ENCODE data around the gene FAP. TPM values are rescaled to one million over a fixed set of nuclear protein-coding genes. Genes with fewer than 3 reads are reported as not detected.

The FAP gene
- not detected in 2 replicates for total RNA-seq (2014; rRNA removed; shearing (Covaris generic))

GRCh38 chr2:162243294-162243693 is at the start of gene FAP:
FAP (minus strand) TSS chr2:162243445; CDS start chr2:162243327, 118 bp downstream.
- no peak for DNase-seq (ENCODE audit: low spot score)
- in situ Hi-C loops (cut with HindIII; ENCODE audit: low sequenced_read_pairs): no loop called here

- no peak for DNase-seq (ENCODE audit: low spot score)
- in situ Hi-C loops (cut with HindIII; ENCODE audit: low sequenced_read_pairs): no loop called here
Observed at GRCh38 chr2:162291748-162292147, 48.5 kb upstream of the FAP start.

- no peak for DNase-seq (ENCODE audit: low spot score)
- in situ Hi-C loops (cut with HindIII; ENCODE audit: low sequenced_read_pairs): no loop called here
Observed at GRCh38 chr2:162282765-162283425, 39.6 kb upstream of the FAP start.

- DNase-seq (ENCODE audit: low spot score): no peak
- in situ Hi-C loops (cut with HindIII; ENCODE audit: low sequenced_read_pairs): no loop called here
Observed at GRCh38 chr2:162280654-162281053, 37.4 kb upstream of the FAP start.

- in situ Hi-C loops (cut with HindIII; ENCODE audit: low sequenced_read_pairs): no loop called here
- DNase-seq (ENCODE audit: low spot score): no peak
Observed at GRCh38 chr2:162277381-162277780, 34.1 kb upstream of the FAP start.

GRCh38 chr2:162267996-162268395 is 24.8 kb upstream of the FAP start:
- no peak for DNase-seq (ENCODE audit: low spot score)
- in situ Hi-C loops (cut with HindIII; ENCODE audit: low sequenced_read_pairs): no loop called here

- in situ Hi-C loops (cut with HindIII; ENCODE audit: low sequenced_read_pairs): no loop called here
- DNase-seq (ENCODE audit: low spot score): no peak
Observed at GRCh38 chr2:162267496-162267895, 24.3 kb upstream of the FAP start.

GRCh38 chr2:162266460-162266760 is 23.2 kb upstream of the FAP start:
- DNase-seq (ENCODE audit: low spot score): no peak
- in situ Hi-C loops (cut with HindIII; ENCODE audit: low sequenced_read_pairs): no loop called here

- no peak for DNase-seq (ENCODE audit: low spot score)
- in situ Hi-C loops (cut with HindIII; ENCODE audit: low sequenced_read_pairs): no loop called here
Observed at GRCh38 chr2:162265666-162266459, 22.6 kb upstream of the FAP start.

GRCh38 chr2:162261032-162261945 is 18.0 kb upstream of the FAP start:
- DNase-seq (ENCODE audit: low spot score): no peak
- in situ Hi-C loops (cut with HindIII; ENCODE audit: low sequenced_read_pairs): no loop called here

- no peak for DNase-seq (ENCODE audit: low spot score)
- in situ Hi-C loops (cut with HindIII; ENCODE audit: low sequenced_read_pairs): no loop called here
Observed at GRCh38 chr2:162258686-162259085, 15.4 kb upstream of the FAP start.

- in situ Hi-C loops (cut with HindIII; ENCODE audit: low sequenced_read_pairs): no loop called here
- no peak for DNase-seq (ENCODE audit: low spot score)
Observed at GRCh38 chr2:162258169-162258568, 14.9 kb upstream of the FAP start.

- in situ Hi-C loops (cut with HindIII; ENCODE audit: low sequenced_read_pairs): no loop called here
- DNase-seq (ENCODE audit: low spot score): no peak
Observed at GRCh38 chr2:162257425-162257824, 14.2 kb upstream of the FAP start.

- in situ Hi-C loops (cut with HindIII; ENCODE audit: low sequenced_read_pairs): no loop called here
Observed at GRCh38 chr2:162256591-162256991, 13.3 kb upstream of the FAP start.

GRCh38 chr2:162254236-162254871 is 11.1 kb upstream of the FAP start:
- no peak for DNase-seq (ENCODE audit: low spot score)
- in situ Hi-C loops (cut with HindIII; ENCODE audit: low sequenced_read_pairs): no loop called here

More at GRCh38 chr2:162256591-162256991, 13.3 kb upstream of the FAP start:
- DNase-seq (ENCODE audit: low spot score): no peak

- DNase-seq (ENCODE audit: low spot score): no peak
- in situ Hi-C loops (cut with HindIII; ENCODE audit: low sequenced_read_pairs): no loop called here
Observed at GRCh38 chr2:162253435-162253834, 10.2 kb upstream of the FAP start.

GRCh38 chr2:162252153-162252552 is 8.9 kb upstream of the FAP start:
- DNase-seq (ENCODE audit: low spot score): no peak
- in situ Hi-C loops (cut with HindIII; ENCODE audit: low sequenced_read_pairs): no loop called here

GRCh38 chr2:162245781-162246180 is 2.5 kb upstream of the FAP start:
- DNase-seq (ENCODE audit: low spot score): no peak
- in situ Hi-C loops (cut with HindIII; ENCODE audit: low sequenced_read_pairs): no loop called here

GRCh38 chr2:162245061-162245460 is 1.8 kb upstream of the FAP start:
- in situ Hi-C loops (cut with HindIII; ENCODE audit: low sequenced_read_pairs): no loop called here
- DNase-seq (ENCODE audit: low spot score): no peak
